Mesenchymal stem cell (in vitro differentiated cells and primary cell): Measurements from ENCODE around the gene PDZRN4.
A peak's percentile ranks its signal among the peaks of the same experiment; 100 is the strongest.

Experiments used
- DNase-seq: peaks from one replicate; pipeline ENCODE4 v3.0.0-alpha.2; 2013
- H2AFZ ChIP-seq: one replicate; pipeline ENCODE4 v1.6.1; 2013; ENCODE audit warnings: low read depth, mild to moderate bottlenecking, control low read depth, inconsistent platforms, low read length, moderate library complexity
- H2AK5ac ChIP-seq: 2 replicates; pipeline ENCODE4 v1.6.1; 2013; ENCODE audit warnings: low read length, moderate library complexity, mild to moderate bottlenecking, inconsistent platforms; ENCODE audit not compliant: severe bottlenecking
- H2BK120ac ChIP-seq: one replicate; pipeline ENCODE4 v1.6.1; 2013; ENCODE audit warnings: low read depth, mild to moderate bottlenecking, inconsistent platforms, low read length, moderate library complexity
- H2BK12ac ChIP-seq, 2 experiments: one replicate each; pipeline ENCODE4 v1.6.1; 2013; ENCODE audit warnings: inconsistent platforms in 2 of 2, low read length in 2 of 2, mild to moderate bottlenecking in 2 of 2, moderate library complexity in 2 of 2, control low read depth in 1 of 2
- H2BK15ac ChIP-seq: one replicate; pipeline ENCODE4 v1.6.1; 2013; ENCODE audit warnings: mild to moderate bottlenecking, low read depth, inconsistent platforms; ENCODE audit not compliant: poor library complexity, severe bottlenecking
- H2BK5ac ChIP-seq: 2 replicates; pipeline ENCODE4 v1.6.1; 2013; ENCODE audit warnings: low read depth, mild to moderate bottlenecking, low read length, control low read depth, inconsistent platforms; ENCODE audit not compliant: poor library complexity, severe bottlenecking
- H3K14ac ChIP-seq, 2 experiments: one replicate each; pipeline ENCODE4 v1.6.1; 2013; ENCODE audit warnings: inconsistent platforms in 2 of 2, low read length in 2 of 2, control low read depth in 1 of 2, mild to moderate bottlenecking in 1 of 2, moderate library complexity in 1 of 2
- H3K18ac ChIP-seq, 2 experiments: one replicate each; pipeline ENCODE4 v1.6.1; 2013; ENCODE audit warnings: inconsistent platforms in 2 of 2, low read length in 2 of 2, control low read depth in 1 of 2, low read depth in 1 of 2, mild to moderate bottlenecking in 1 of 2
- H3K23ac ChIP-seq, 2 experiments: one replicate each; pipeline ENCODE4 v1.6.1; 2013; ENCODE audit warnings: inconsistent platforms in 2 of 2, low read length in 2 of 2, mild to moderate bottlenecking in 2 of 2, moderate library complexity in 2 of 2, control low read depth in 1 of 2
- H3K27ac ChIP-seq: 2 replicates; pipeline ENCODE4 v1.5.1; 2013; ENCODE audit warnings: mild to moderate bottlenecking, moderate library complexity, low read length, control low read depth, inconsistent platforms; ENCODE audit not compliant: poor library complexity, severe bottlenecking
- H3K27me3 ChIP-seq, 2 experiments: 2 replicates each; pipeline versions ENCODE4 v1.6.1 to v1.7.0; 2013; ENCODE audit warnings: low read length in 2 of 2, mild to moderate bottlenecking in 2 of 2, moderate library complexity in 2 of 2, control low read depth in 1 of 2, inconsistent platforms in 1 of 2; ENCODE audit not compliant: control insufficient read depth in 1 of 2, insufficient read depth in 1 of 2
- H3K36me3 ChIP-seq, 2 experiments: 2 replicates each; pipeline versions ENCODE4 v1.6.1 to v1.7.0; 2013; ENCODE audit warnings: low read length in 2 of 2, control low read depth in 1 of 2, inconsistent platforms in 1 of 2, low read depth in 1 of 2, mild to moderate bottlenecking in 1 of 2; ENCODE audit not compliant: insufficient read depth in 2 of 2, control insufficient read depth in 1 of 2
- H3K4ac ChIP-seq, 2 experiments: one replicate each; pipeline ENCODE4 v1.6.1; 2013; ENCODE audit warnings: inconsistent platforms in 2 of 2, low read length in 2 of 2, mild to moderate bottlenecking in 2 of 2, moderate library complexity in 2 of 2, control low read depth in 1 of 2, low read depth in 1 of 2
- H3K4me1 ChIP-seq: 2 replicates; pipeline ENCODE4 v1.6.1; 2013; ENCODE audit warnings: low read depth, low read length, control low read depth; ENCODE audit not compliant: control insufficient read depth, insufficient read depth
- H3K4me2 ChIP-seq: 2 replicates; pipeline ENCODE4 v1.6.1; 2013; ENCODE audit warnings: low read length, mild to moderate bottlenecking, inconsistent platforms; ENCODE audit not compliant: poor library complexity, severe bottlenecking
- H3K4me3 ChIP-seq, 2 experiments: 2 replicates each; pipeline versions ENCODE4 v1.5.1 to v1.7.0; 2013; ENCODE audit warnings: low read length in 2 of 2, mild to moderate bottlenecking in 2 of 2, control low read depth in 1 of 2, low read depth in 1 of 2; ENCODE audit not compliant: insufficient read depth in 1 of 2
- H3K79me1 ChIP-seq: replicated peaks from 2 replicates; pipeline ENCODE4 v1.6.1; 2013; ENCODE audit warnings: mild to moderate bottlenecking, control low read depth, low read length, inconsistent platforms; ENCODE audit not compliant: poor library complexity, severe bottlenecking
- H3K9ac ChIP-seq: 2 replicates; pipeline ENCODE4 v1.7.0; 2013; ENCODE audit warnings: mild to moderate bottlenecking, low read length, moderate library complexity
- H3K9me3 ChIP-seq: 2 replicates; pipeline ENCODE4 v1.7.0; 2013; ENCODE audit warnings: mild to moderate bottlenecking, low read length; ENCODE audit not compliant: control insufficient read depth
- H4K8ac ChIP-seq: one replicate; pipeline ENCODE4 v1.6.1; 2013; ENCODE audit warnings: inconsistent platforms, mild to moderate bottlenecking, low read length, moderate library complexity
- H4K91ac ChIP-seq: one replicate; pipeline ENCODE4 v1.6.1; 2013; ENCODE audit warnings: mild to moderate bottlenecking, low read length, inconsistent platforms
- WGBS: methylation state at CpG from one replicate; pipeline ENCODE4 v1.1.7; 2013; ENCODE audit warnings: mixed read lengths; 5-methylcytosine and 5-hydroxymethylcytosine counted together

PDZRN4 gene

DNA sequence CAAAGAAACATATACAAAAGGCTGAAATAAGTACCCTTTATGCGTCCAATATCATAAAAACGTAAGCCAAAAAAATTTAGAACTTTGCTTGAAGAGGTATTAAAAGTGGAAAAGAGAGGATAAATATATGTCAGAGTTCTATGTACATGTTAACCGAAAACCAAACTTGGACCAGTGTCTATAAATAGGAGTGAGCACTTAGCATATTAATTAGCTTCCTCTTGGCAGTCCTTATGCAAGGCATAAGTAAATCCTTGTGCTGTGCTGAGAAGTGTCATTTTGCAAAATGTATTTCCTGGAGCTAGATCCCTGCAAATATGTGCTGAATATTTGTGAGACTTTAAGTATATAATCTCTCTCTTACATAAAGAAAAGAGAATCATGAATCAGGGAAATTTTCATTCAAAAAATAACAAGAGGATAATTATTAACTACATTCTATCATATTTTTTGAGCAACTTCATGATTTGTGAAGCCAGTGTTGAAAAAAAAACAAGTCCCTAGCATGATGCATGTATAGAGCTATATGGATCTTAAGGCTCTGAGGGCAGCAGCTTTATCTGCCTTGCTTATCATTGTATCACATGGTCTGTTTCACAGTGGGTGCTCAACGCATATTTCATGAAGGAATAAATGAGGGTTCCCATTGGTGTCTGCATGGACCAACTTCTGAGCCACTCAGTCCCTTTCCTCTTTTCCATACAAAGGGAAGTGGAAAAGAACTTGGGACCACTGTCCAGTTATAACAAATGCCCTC lies 326.1 kb downstream of the PDZRN4 start:
- no peak overlapping the region for H3K4me3 ChIP-seq
- no peaks in the 10 kb centered on the region for H3K4me1 ChIP-seq
- H3K14ac ChIP-seq: no peak overlapping the region
- H3K36me3 ChIP-seq: no peaks in the 10 kb centered on the region
- H2AFZ ChIP-seq: no peak overlapping the region
- no peak overlapping the region for H2BK5ac ChIP-seq
- DNase-seq: no peak
- H3K18ac ChIP-seq: no peak overlapping the region
- no peak overlapping the region for H3K23ac ChIP-seq
- no peak overlapping the region for H2AK5ac ChIP-seq
- no peak overlapping the region for H3K4me2 ChIP-seq
- H4K8ac ChIP-seq: no peak overlapping the region
- no peaks in the 10 kb centered on the region for H3K27me3 ChIP-seq
- 88% methylated on average over 3 of the region's 4 CpGs for WGBS
- H3K27ac ChIP-seq: no peak overlapping the region
- no peaks in the 10 kb centered on the region for H3K9me3 ChIP-seq
- H4K91ac ChIP-seq: no peak overlapping the region
- no peak overlapping the region for H3K9ac ChIP-seq
- H3K4ac ChIP-seq: no peak overlapping the region
- no peak overlapping the region for H2BK120ac ChIP-seq
- no peak overlapping the region for H2BK15ac ChIP-seq
- H2BK12ac ChIP-seq: no peak overlapping the region
- no peaks in the 10 kb centered on the region for H3K79me1 ChIP-seq

DNA sequence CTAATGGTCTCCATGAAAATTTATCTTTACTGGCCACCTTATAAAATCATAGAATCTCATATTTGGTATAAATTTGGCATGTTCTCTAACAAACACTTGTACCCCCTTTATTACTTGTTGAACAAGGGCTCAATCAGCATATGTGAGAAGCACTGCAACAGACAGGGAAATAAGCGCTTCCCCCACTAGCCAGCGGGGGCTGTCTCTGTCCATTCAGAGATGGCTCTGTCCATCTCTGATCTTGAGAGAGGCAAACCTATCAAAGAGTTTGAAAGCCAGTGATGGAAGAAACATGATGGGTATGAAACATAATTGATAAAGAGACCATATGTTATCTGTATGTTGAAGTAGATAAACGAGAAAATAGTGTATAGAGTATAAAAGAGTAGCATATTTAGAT lies 326.8 kb downstream of the PDZRN4 start:
- Histone ChIP-seq H3K14ac (no peak overlapping the region), H2BK120ac (no peak overlapping the region), H2AK5ac (peak overlapping the region; percentile 76), H3K18ac (no peak overlapping the region), H3K36me3 (no peaks in the 10 kb centered on the region), H2BK12ac (no peak overlapping the region), H2BK5ac (no peak overlapping the region), H4K8ac (no peak overlapping the region), H3K79me1 (no peaks in the 10 kb centered on the region), H3K27ac (no peak overlapping the region), H3K23ac (no peak overlapping the region), H3K4me2 (no peak overlapping the region), H3K4ac (no peak overlapping the region), H3K27me3 (no peaks in the 10 kb centered on the region), H3K4me3 (no peak overlapping the region), H2AFZ (no peak overlapping the region), H3K9ac (no peak overlapping the region), H4K91ac (no peak overlapping the region), H2BK15ac (no peak overlapping the region), H3K9me3 (no peaks in the 10 kb centered on the region), H3K4me1 (no peaks in the 10 kb centered on the region)
- DNase-seq: no peak
- 90% methylated on average over 3 of the region's 3 CpGs for WGBS

- no peaks in the 10 kb centered on the region for H3K9me3 ChIP-seq
- no peaks in the 10 kb centered on the region for H3K27me3 ChIP-seq
- no peak overlapping the region for H4K8ac ChIP-seq
- no peak overlapping the region for H3K4ac ChIP-seq
- no peak overlapping the region for H2AK5ac ChIP-seq
- no peak overlapping the region for H2AFZ ChIP-seq
- H2BK5ac ChIP-seq: no peak overlapping the region
- no peak for DNase-seq
- no peak overlapping the region for H3K14ac ChIP-seq
- peak overlapping the region in 1 of 2 experiments; percentile 83 for H3K23ac ChIP-seq
- 100% methylated on average over 1 of the region's 3 CpGs for WGBS
- H3K18ac ChIP-seq: no peak overlapping the region
- H3K27ac ChIP-seq: no peak overlapping the region
- H3K9ac ChIP-seq: no peak overlapping the region
- H3K4me3 ChIP-seq: no peak overlapping the region
- no peak overlapping the region for H4K91ac ChIP-seq
- no peak overlapping the region for H3K4me2 ChIP-seq
- H3K79me1 ChIP-seq: no peaks in the 10 kb centered on the region
- H3K36me3 ChIP-seq: no peaks in the 10 kb centered on the region
- H2BK120ac ChIP-seq: no peak overlapping the region
- no peak overlapping the region for H2BK12ac ChIP-seq
- no peaks in the 10 kb centered on the region for H3K4me1 ChIP-seq
- no peak overlapping the region for H2BK15ac ChIP-seq
Observed at GRCh38 chr12:41515953-41516352, 327.8 kb downstream of the PDZRN4 start.

DNA sequence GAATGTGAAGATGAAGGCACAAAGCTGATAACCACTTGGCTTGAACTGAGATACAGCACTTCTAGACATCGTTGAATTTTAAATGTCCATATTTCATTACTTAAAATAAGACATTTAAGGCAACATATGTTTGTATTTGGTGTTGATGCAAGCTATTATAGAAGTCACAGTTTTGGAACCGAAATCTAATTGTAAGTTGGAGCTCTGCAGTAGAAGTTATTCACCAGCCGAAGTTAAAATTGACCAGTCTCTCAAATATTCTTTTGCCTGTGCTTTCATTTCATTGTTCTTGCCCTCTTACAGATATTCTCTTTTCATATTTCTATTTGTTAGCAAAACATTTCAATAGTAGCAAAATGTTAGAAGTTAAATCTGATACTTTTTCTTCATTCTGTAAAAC lies 332.7 kb downstream of the PDZRN4 start:
- Histone ChIP-seq H3K4me3 (no peak overlapping the region), H3K27ac (peak overlapping the region; percentile 62), H2BK15ac (no peak overlapping the region), H2BK12ac (no peak overlapping the region), H3K4ac (no peak overlapping the region), H3K14ac (no peak overlapping the region), H3K4me1 (no peaks in the 10 kb centered on the region), H2AK5ac (no peak overlapping the region), H3K9ac (no peak overlapping the region), H3K27me3 (no peaks in the 10 kb centered on the region), H4K8ac (no peak overlapping the region), H3K9me3 (no peaks in the 10 kb centered on the region), H2BK120ac (no peak overlapping the region), H2AFZ (no peak overlapping the region), H3K79me1 (no peaks in the 10 kb centered on the region), H3K23ac (no peak overlapping the region), H2BK5ac (no peak overlapping the region), H4K91ac (no peak overlapping the region), H3K18ac (no peak overlapping the region), H3K36me3 (no peaks in the 10 kb centered on the region), H3K4me2 (no peak overlapping the region)
- WGBS: no CpG with 5 or more reads among the region's 3 CpGs
- DNase-seq: peak; percentile 2
